Measurements from ENCODE around the gene PCDH17.

PCDH17 gene

DNA sequence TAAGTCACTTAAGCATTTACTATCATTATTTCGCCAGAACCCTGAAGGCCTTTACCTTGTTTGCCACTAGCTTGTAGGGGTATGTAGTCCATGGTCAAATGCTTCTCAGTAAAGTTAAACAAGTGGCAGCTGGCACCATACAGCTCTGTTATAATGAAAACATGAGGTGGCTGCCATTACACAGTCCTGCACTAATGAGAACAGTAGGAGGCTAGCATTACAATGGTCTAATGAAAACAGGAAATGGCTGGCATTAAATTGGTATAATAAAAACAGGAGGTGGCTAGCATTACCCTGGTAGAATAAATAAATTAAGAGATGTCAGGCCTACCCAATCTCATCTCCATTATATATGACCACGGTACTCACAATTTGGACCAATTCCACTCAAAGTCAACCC is 107.5 kb downstream of the PCDH17 start:
- DNase-seq: no peak

- DNase-seq: no peak
Observed at GRCh38 chr13:57739543-57740190, 108.1 kb downstream of the PCDH17 start.

GRCh38 chr13:57740719-57741118 is 109.2 kb downstream of the PCDH17 start:
- DNase-seq: no peak

- DNase-seq: no peak
Observed at GRCh38 chr13:57748096-57748495, 116.6 kb downstream of the PCDH17 start.

- no peak for DNase-seq
Observed at GRCh38 chr13:57760951-57761350, 129.4 kb downstream of the PCDH17 start.

GRCh38 chr13:57763689-57764088 is 132.1 kb downstream of the PCDH17 start:
- DNase-seq: no peak
